Activated B cell treated with CpG ODN at 0.5 μM for 24 hours (primary cell): ENCODE data around the gene POP4. TPM values are rescaled to one million over a fixed set of nuclear protein-coding genes. Genes with fewer than 3 reads are reported as not detected.

Source experiments
- ATAC-seq: fragments of 200-7000 bp; cut with Tn5 transposase; one replicate; pipeline ENCODE4 v1.10.0; 2021; ENCODE audit warnings: low read depth, mild to moderate bottlenecking, moderate library complexity
- CTCF ChIA-PET: fragments of 350-600 bp; sonication (Branson Sonifier 250); formaldehyde crosslinking; loops from one replicate; lab custom pipeline; 2021; ENCODE audit warnings: antibody characterized with exemption; lab: Charles Lee
- POLR2A ChIA-PET: fragments of 350-600 bp; sonication (Branson Sonifier 250); formaldehyde crosslinking; loops from one replicate; lab custom pipeline; 2021; ENCODE audit warnings: antibody characterized with exemption; lab: Charles Lee
- DNase-seq: peaks from one replicate; pipeline ENCODE4 v3.0.0; 2022
- H3K27ac Mint-ChIP-seq: one replicate; pipeline ENCODE4 v1.8.0; 2020; ENCODE audit warnings: mixed read lengths
- H3K27me3 Mint-ChIP-seq: one replicate; pipeline ENCODE4 v1.8.0; 2021; ENCODE audit warnings: mixed read lengths
- H3K36me3 Mint-ChIP-seq: one replicate; pipeline ENCODE4 v1.8.0; 2021; ENCODE audit warnings: low read depth, mixed read lengths
- H3K4me1 Mint-ChIP-seq: one replicate; pipeline ENCODE4 v1.8.0; 2021; ENCODE audit warnings: mixed read lengths
- H3K4me3 Mint-ChIP-seq: one replicate; pipeline ENCODE4 v1.8.0; 2020; ENCODE audit warnings: mild to moderate bottlenecking, mixed read lengths
- H3K9me3 Mint-ChIP-seq: one replicate; pipeline ENCODE4 v1.8.0; 2020; ENCODE audit warnings: mixed read lengths
- intact Hi-C: fragments of 100-400 bp; cut with micrococcal nuclease; formaldehyde crosslinking; loops from one replicate; pipeline ENCODE4 v1.15.1; 2024
- total RNA-seq: library from RNA; stranded (reverse); gene quantifications from 2 replicates; pipeline ENCODE4 v1.2.3, GENCODE V29; 2022
- TF ChIP-seq, protein P1 (sequence below): fragments of 200-600 bp; IDR thresholded peaks from one replicate; pipeline ENCODE4 v1.8.0; 2022; ENCODE audit warnings: antibody characterized with exemption, mild to moderate bottlenecking

POP4 gene
- total RNA-seq, 1 donor from 2014 or later = 74.5 TPM

DNA sequence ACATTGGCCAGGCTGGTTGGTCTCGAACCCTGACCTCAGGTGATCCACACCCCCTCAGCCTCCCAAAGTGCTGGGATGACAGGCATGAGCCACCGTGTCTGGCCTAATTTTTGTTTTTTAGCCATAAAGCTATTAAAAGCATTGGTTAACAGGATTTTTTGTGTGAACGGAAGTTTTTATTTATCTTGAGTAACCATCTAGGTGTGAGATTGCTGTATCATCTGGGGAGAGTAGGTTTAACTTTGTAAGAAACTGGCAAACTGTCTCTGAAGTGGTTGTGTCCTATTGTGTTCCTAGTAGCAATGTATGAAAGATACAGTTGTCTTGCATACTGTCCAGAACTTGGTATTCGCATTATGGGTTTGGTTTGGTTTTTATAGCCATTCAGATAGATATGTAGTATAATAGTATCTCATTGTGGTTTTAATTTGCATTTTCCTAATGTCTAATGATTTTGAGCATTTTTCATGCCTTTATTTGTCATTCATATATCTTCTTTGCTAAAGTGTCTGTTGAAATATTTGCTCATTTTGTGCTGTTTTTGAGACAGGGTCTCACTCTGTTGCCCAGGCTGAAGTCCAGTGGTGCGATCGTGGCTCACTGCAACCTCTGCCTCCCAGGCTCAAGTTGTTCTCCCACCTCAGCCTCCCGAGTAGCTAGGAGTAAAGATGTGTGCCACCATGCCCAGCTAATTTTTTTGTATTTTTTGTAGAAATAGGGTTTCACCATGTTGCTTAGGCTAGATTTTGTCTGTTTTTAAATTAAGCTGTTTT is 45.7 kb downstream of the POP4 start:
- no peak for ATAC-seq
- no peaks in the 10 kb centered on the region for H3K4me1 Mint-ChIP-seq
- ChIA-PET CTCF (no interaction called here), POLR2A (no interaction called here)
- no peaks in the 10 kb centered on the region for H3K9me3 Mint-ChIP-seq
- TF ChIP-seq, protein P1, sequence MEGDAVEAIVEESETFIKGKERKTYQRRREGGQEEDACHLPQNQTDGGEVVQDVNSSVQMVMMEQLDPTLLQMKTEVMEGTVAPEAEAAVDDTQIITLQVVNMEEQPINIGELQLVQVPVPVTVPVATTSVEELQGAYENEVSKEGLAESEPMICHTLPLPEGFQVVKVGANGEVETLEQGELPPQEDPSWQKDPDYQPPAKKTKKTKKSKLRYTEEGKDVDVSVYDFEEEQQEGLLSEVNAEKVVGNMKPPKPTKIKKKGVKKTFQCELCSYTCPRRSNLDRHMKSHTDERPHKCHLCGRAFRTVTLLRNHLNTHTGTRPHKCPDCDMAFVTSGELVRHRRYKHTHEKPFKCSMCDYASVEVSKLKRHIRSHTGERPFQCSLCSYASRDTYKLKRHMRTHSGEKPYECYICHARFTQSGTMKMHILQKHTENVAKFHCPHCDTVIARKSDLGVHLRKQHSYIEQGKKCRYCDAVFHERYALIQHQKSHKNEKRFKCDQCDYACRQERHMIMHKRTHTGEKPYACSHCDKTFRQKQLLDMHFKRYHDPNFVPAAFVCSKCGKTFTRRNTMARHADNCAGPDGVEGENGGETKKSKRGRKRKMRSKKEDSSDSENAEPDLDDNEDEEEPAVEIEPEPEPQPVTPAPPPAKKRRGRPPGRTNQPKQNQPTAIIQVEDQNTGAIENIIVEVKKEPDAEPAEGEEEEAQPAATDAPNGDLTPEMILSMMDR = no peak
- peaks cover 18% of the 10 kb centered on the region for H3K27me3 Mint-ChIP-seq
- no peak for DNase-seq
- intact Hi-C loops = no loop called here
- H3K27ac Mint-ChIP-seq = no peak overlapping the region
- H3K36me3 Mint-ChIP-seq = no peaks in the 10 kb centered on the region
- no peak overlapping the region for H3K4me3 Mint-ChIP-seq

DNA sequence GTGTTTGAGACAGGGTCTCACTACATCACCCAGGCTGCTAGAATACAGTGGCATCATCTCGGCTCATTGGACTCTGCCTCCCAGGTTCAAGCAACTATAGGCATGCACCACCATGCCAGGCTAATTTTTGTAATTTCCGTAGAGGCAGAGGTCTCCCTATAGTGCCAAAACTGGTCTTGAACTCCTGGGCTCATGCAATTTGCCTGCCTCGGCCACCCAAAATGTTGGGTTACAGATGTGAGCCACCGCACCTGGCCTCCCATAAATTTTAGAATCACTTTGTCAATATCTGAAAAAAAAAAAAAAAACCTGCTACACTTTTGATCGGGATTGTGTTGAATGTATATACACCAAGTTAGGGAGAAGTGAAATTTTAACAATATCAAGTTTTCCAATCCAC is 47.3 kb downstream of the POP4 start:
- Mint-ChIP-seq H3K4me1 (no peaks in the 10 kb centered on the region), H3K36me3 (no peaks in the 10 kb centered on the region), H3K27me3 (peaks cover 17% of the 10 kb centered on the region), H3K4me3 (no peak overlapping the region), H3K9me3 (no peaks in the 10 kb centered on the region), H3K27ac (no peak overlapping the region)
- TF ChIP-seq, protein P1 = no peak
- POLR2A ChIA-PET = no interaction called here
- intact Hi-C loops = no loop called here
- CTCF ChIA-PET = no interaction called here
- DNase-seq (no peak), ATAC-seq (no peak)

DNA sequence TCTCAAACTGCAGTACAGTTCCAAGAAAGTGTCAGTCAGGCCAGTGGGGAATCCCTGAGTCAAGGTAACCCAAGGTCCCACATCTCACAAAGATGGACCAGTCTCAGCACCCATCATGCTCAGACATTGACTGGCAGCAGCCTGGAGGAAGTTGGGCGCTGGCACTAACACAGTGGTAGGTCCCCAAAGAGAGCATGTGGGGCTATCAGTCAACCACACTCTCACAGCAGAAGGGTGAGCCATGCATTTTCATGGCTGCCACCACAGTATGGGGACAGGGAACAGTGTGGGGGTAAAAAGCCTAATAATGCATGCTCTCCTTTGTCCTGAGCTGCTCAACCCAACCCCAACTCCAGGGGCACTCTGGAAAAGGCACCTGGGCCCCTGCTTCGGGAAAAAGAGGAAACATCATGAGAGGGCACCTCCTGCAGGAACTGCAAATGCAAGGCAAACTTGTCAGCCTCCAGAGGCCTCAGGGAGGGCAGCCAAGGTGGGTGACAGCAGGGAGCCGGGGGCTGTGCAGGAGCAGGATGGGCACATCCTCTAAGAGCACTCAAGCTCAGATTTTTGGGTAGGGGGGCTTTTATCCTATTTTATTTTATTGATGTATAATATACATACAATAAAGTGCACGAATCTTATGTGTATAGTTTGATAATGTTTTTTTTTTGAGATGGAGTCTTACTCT is 49.7 kb downstream of the POP4 start:
- no peak overlapping the region for H3K27ac Mint-ChIP-seq
- ChIA-PET POLR2A (no interaction called here), CTCF (no interaction called here)
- DNase-seq = no peak
- intact Hi-C loops = no loop called here
- no peaks in the 10 kb centered on the region for H3K36me3 Mint-ChIP-seq
- TF ChIP-seq, protein P1 = no peak
- no peak for ATAC-seq
- H3K27me3 Mint-ChIP-seq = peaks cover 18% of the 10 kb centered on the region
- H3K9me3 Mint-ChIP-seq = no peaks in the 10 kb centered on the region
- no peaks in the 10 kb centered on the region for H3K4me1 Mint-ChIP-seq
- H3K4me3 Mint-ChIP-seq = no peak overlapping the region

DNA sequence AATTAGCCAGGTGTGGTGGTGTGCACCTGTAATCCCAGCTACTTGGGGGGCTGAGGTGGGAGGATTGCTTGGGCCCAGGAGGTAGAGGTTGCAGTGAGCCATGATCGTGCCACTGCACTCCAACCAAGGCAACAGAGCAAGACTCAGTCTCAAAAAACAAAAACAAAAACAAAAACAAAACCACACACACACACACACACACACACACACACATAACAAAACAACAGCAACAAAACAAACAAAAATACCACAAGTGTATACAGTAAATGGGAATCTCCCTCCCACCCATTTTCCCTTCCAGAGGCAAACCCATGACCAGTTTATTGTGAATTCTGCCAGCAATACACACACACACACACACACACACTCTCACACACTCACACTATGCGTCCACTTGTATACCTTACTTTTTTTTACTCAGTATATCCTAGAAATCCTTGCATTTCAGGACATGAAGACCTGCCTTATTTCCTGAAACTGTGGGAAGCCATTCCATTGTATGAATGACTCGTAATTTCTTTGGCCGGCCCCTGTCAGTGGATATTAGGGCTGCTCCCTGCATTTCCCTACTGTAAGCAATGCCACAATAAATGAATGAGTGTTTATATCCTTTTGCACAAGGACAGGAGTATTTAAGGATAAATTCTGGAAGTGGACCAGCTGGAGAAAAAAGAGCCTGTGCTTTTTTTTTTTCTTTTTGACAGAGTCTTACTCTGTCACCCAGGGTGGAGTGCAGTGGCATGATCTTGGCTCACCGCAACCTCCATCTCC is 52.3 kb downstream of the POP4 start:
- TF ChIP-seq, protein P1 = no peak
- CTCF ChIA-PET = no interaction called here
- Mint-ChIP-seq H3K4me3 (no peak overlapping the region), H3K27ac (no peak overlapping the region), H3K4me1 (no peaks in the 10 kb centered on the region), H3K9me3 (no peaks in the 10 kb centered on the region), H3K27me3 (peaks cover 5% of the 10 kb centered on the region), H3K36me3 (no peaks in the 10 kb centered on the region)
- DNase-seq (no peak), ATAC-seq (no peak)
- POLR2A ChIA-PET = no interaction called here
- intact Hi-C loops = no loop called here

DNA sequence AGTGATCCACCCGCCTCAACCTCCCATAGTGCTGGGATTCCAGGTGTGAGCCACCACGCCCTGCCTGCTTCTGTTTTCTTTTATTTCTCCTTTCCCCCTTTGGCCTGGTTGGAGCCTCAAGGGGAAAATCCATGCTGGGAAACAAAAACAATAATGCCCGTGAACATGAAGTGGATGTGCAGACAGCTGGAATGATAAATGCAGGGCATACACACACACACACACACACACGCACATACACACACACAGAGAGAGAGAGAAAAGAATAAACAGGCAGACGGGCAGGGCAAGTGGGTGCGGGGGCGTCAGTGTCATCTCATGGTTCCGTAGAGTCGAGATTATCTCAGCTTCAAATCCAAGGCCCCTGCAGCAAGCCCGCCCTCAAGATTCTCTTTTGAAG is 54.8 kb downstream of the POP4 start:
- H3K4me3 Mint-ChIP-seq = no peak overlapping the region

More for the DNA sequence above, 54.8 kb downstream of the POP4 start:
- Mint-ChIP-seq H3K27ac (no peak overlapping the region), H3K4me1 (peaks cover 9% of the 10 kb centered on the region), H3K36me3 (no peaks in the 10 kb centered on the region), H3K9me3 (no peaks in the 10 kb centered on the region), H3K27me3 (peaks cover 4% of the 10 kb centered on the region)
- ATAC-seq (no peak), DNase-seq (no peak)
- ChIA-PET CTCF (interaction anchor here (1.2 to 1.9 kb wide), 2 partner anchors 51 to 55 kb away, joined by 3 to 8 read pairs; no protein-coding TSS in a partner anchor), POLR2A (no interaction called here)
- intact Hi-C loops = no loop called here
- TF ChIP-seq, protein P1 = no peak
